HG03521 (cell line): ENCODE measurements around the gene BEGAIN.

Source experiments
- ATAC-seq: cut with Tn5 transposase; IDR thresholded peaks from one replicate; pipeline ENCODE4 v1.9.1; 2021; ENCODE audit warnings: mild to moderate bottlenecking, moderate library complexity; ENCODE audit not compliant: unreplicated experiment

Gene BEGAIN

GRCh38 chr14:100602621-100603230, 15.5 kb upstream of the BEGAIN start:
- no peak for ATAC-seq

GRCh38 chr14:100601914-100602313, 14.7 kb upstream of the BEGAIN start:
- no peak for ATAC-seq

DNA sequence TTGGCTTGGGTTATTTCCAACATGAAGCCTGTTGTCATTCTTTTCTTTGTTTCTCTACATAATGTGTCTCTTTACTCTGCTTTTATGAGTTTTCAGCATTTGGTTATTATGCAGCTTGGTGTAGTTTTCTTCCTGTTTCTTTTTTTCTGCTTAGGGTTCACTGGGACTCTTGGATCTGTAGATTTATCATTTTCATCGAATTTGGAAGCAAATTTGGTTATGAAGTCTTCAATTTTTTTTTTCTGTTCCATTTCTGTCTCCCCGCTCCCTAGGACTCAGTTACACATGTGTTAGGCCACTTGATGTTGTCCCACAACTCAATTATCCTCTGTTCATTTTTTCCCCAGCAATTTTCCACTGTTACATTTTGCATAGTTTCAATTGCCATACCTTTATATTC, 13.8 kb upstream of the BEGAIN start:
- ATAC-seq, result no peak

DNA sequence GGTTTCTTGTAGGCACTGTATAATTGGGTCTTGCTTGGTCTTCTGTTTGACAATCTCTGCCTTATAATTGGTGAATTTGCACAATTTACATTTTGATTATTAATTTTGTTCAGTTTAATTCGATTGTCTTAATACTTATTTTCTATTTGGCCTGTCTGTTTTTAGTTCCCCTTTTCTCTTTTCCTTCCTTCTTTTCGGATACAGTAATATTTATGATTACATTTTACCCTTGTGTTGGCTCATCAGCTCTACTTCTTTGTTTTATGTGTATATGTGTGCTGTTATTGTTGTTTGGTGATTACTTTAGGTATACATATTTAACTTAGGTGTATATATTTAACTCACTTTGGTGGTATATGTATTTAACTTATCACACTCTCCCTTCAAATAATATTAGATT, 12.8 kb upstream of the BEGAIN start:
- no peak for ATAC-seq

- no peak for ATAC-seq
Measured at GRCh38 chr14:100594625-100594951, 7.4 kb upstream of the BEGAIN start.

- no peak for ATAC-seq
Measured at GRCh38 chr14:100593751-100594624, 6.8 kb upstream of the BEGAIN start.

DNA sequence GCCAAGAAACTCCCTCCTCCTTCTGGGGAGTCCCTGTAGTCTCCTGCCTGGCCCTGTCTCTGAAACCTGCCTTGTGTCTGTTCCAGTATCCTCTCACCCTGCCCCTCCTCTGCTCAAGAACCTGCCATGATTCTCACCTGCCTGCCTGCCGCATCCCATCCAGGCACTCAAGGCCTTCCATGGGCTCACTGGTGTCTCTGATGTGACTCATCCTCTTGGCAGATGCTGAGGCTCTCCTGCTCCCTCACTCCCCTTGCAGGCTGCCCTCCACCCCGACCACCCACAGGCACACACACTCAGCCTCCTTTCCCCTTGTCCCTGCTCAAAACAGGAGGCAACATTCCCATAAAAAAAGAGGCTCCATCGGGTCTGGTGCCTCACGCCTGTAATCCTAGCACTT, 5.8 kb upstream of the BEGAIN start:
- no peak for ATAC-seq

DNA sequence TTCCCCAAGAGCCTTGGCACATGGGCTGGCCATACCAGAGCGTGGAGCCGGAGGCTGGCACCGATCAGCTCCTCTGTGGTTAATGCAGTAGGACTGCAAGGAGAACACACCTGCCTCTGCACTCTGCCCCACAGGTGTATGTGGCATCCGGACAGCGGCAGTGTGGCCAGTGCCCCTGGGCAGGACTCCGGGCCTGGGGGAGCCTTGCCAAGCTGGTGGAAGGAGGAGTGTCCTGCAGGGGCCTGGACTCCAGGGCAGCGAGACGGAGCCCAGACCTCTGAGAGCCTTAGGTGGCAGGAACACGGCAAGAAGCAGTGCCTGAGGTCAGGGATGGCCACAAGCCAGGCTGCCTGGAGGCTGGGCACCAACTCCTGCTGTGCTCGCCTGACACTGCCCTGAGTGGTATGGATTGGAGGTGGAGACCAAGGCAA, 5.3 kb upstream of the BEGAIN start:
- ATAC-seq, result no peak

DNA sequence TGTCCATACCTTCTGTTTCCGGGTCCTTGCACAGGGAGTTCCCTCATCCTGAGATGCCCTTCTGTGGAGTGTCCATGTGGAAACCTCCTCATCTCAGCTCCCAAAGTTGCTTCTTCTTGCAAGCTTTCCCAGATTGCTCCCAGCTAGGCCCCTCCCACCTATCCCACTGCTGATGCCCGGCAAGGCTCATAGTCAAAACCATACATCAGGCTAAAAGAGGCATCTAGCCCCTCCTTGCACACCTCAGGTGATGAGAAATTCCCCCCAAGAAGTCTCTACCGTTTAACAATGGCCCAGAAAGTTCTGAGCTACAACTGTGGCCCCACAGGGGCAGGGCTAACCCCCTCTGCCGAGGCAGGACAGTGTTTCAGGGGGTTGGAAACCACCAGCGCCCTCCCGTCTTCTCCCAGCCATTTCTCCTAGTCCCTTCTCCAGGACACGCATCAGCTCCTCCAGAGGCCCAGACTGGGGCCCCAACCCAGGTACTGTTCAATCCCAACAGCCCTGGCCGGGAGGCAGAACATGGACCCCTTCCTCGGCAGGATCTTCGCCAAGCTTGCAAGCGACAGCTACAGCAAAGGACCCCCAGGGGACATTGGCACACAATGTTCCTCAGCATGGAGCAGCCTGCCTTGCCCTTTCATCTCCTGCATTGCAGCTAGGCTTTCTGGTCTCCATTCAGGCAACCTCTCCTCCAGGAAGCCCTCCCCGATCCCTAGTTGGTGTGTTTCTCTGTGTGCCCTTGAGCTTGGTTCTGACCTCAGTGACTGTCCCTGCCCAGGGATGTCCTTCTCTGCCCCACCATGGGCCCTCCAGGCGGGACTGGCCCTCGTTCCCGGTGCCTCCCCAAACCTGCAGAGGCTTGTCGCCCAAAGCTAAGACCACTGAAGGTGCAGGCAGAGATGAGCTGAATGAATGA, 4.5 kb upstream of the BEGAIN start:
- no peak for ATAC-seq

DNA sequence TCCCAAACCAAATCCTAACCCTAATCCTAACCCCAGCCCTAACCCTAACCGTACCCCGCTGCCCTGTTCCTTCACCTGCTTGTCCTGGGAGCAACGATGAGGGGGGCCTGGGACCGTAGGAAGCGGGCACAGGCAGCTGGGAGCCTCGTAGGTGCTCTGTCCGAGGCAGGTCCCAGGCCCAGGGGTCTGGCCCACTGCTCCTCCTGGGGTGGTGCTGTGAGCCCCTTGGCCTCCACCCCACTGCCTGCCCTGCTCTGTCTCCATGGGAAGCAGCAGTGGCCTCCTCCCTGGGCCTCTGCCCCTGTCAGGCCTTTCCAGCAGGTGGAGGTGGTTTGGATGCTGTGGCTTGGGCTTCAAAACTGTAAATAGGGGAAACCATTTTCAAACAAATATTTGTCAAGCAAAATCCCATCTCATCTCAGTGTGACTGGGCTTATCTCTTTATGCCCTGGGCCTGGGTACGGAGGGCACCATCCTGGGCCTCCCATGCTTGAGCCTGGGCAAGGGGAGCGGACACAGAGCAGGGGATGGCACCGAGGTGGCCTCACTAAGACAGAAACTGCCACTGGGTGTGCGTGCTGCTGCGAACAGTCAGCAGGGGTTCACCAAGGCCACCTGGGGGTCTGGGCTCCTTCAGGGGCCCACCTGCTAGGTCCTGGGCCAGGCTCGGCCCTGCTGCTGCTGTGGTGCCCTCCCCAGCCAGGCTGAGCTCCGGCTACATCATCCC, 3.7 kb upstream of the BEGAIN start:
- ATAC-seq, result no peak

DNA sequence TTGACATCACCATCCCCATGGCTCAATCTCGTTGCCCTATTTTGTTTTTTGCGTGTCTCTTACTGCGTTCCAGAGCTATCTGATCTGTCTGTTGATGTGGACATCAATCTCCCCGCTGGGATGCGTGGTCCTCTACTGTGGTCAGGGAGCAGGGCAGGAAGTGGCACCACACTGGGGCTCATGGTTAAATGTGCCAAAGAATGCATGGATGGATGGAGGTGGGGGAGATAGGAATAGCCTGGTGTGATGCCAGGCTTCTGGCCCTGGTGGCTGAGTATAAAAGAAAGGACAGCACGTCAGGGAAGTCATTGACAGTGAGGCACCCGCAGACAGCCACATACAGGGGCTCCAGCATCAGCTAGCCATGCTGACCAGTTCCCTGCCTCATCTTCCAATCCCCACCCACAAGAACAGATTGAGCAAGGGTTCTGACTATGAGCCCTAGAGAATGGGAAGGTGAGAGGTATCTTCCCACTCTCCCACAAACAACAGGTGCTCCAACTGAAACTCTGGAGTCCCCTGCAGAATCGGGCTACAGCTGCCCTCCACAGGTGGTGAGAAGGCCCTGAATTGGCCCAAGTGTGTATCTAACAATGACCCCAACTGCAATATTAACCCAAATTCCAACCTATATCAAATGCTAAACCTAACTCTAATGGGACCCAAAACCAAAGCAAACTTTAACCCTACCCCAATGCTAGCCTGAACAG, 2.7 kb upstream of the BEGAIN start:
- no peak for ATAC-seq

- ATAC-seq, result no peak
Measured at GRCh38 chr14:100589071-100589759, 2.0 kb upstream of the BEGAIN start.

GRCh38 chr14:100588671-100589070, 1.5 kb upstream of the BEGAIN start:
- no peak for ATAC-seq

DNA sequence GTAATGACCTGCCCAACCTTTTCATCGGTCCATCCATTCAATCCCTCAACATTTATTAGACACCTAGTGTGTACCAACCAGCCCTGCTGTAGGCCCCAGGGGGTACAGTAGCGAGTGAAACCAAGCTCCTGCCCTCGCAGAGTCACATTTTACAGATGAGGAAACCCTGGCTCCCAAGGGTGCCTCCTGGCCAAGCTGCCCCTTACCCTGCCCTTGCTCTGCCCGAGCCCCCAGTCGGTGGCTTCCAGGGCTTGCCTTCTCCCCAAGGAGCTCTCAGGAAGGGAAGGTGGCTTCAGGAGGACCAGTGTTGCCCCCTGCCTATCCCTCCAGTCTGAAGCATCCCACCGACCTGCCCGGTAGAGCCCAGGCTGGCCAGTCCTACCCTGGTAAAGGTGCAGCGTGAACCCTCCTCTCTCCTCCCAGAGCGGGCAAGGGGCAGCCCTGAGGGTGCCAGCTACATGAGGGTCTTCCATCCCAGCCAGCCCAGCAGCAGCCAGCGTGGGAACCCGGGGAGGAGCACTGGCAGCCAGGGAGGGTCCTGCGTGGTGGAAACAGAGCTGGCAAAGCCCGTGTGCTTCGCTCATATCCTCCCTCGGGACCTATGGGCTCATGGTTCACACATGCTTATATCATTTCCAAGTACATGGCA, 670 bp upstream of the BEGAIN start:
- no peak for ATAC-seq

GRCh38 chr14:100586403-100587085, 673 bp downstream of the BEGAIN start:
- no peak for ATAC-seq

DNA sequence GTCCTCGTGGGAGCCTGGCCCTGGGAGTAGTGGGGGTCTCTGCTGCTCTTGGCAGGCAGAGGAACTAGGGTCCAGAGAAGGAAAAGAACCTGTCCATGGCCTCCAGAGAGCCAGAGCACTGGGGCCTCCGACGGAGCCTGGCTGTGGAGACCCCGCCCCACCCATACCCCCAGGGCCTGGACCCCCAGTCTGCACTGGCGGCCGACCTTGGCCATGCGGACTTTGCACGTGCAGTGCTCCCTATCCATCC, 1.1 kb downstream of the BEGAIN start:
- ATAC-seq, result no peak

- ATAC-seq, result no peak
Measured at GRCh38 chr14:100585448-100586152, 1.6 kb downstream of the BEGAIN start.
